Breast epithelium (tissue), 3 donors: ENCODE data around the gene RPS6KL1.

Experiments
- POLR2A ChIP-seq: fragments of 450-650 bp; IDR thresholded peaks from one replicate; pipeline ENCODE4 v1.6.1; 2016; ENCODE audit warnings: antibody characterized with exemption, mild to moderate bottlenecking, moderate library complexity
- POLR2AphosphoS5 ChIP-seq, 3 donors: sonication (generic); formaldehyde crosslinking; IDR thresholded peaks; one replicate each; pipeline ENCODE4 v1.6.1; 2017; ENCODE audit warnings: antibody characterized with exemption in 3 of 3

DNA sequence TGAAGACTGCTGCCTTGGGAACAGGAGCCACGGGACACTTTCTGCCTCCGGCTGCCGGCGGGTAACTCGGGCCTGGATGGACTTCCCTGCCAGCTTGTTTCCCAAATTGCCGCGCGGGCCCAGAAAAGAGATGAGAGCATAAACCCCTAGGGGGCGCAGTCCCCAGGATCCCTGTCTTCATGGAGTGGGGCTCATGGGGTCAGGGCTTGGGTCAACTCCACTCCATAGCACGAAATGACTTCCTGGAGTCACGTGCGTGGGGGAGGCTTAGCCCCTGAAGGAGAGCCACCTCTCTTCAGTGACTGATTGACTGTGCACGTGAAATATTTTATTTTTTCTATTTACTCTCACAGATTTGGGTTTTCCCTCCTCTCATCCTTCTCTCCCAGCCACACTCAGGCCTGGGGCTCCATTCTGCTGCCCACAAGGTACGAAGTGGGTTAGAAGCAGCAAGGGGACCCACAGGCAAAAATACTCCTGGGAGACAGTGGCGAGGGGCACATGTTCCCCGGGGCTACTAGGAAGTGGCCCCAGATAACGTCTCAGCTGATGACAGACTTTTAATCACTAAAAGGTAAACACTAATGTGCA, 22.3 kb upstream of the RPS6KL1 start:
- TF ChIP-seq POLR2A (no peak), POLR2AphosphoS5 (IDR thresholded peaks at IDR 0.05) (no peak)
